DMS 273 (cell line): ENCODE results near the gene UBE2C.
A peak's percentile ranks its signal among the peaks of the same experiment; 100 is the strongest.
"Not testable (repeated sequence)": the region's sequence is repeated elsewhere in the genome, so short reads cannot be mapped to it uniquely, and the experiment has no call there.

Source experiments
- DNase-seq: peaks from one replicate; lab custom pipeline; 2025; ENCODE audit not compliant: unreplicated experiment; lab: John Stamatoyannopoulos, UW

The UBE2C gene

DNA sequence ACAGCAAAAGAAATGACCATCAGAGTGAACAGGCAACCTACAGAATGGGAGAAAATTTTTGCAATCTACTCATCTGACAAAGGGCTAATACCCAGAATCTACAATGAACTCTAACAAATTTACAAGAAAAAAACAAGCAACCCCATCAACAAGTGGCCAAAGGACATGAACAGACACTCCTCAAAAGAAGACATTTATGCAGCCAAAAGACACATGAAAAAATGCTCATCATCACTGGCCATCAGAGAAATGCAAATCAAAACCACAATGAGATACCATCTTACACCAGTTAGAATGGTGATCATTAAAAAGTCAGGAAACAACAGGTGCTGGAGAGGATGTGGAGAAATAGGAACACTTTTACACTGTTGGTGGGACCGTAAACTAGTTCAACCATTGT lies 14.9 kb upstream of the UBE2C start:
- not testable (repeated sequence) for DNase-seq

DNA sequence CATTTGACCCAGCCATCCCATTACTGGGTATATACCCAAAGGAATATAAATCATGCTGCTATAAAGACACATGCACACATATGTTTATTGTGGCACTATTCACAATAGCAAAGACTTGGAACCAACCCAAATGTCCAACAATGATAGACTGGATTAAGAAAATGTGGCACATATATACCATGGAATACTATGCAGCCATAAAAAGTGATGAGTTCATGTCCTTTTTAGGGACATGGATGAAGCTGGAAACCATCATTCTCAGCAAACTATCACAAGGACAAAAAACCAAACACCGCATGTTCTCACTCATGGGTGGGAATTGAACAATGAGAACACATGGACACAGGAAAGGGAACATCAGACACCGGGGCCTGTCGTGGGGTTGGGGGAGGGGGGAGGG lies 14.5 kb upstream of the UBE2C start:
- DNase-seq: not testable (repeated sequence)

DNA sequence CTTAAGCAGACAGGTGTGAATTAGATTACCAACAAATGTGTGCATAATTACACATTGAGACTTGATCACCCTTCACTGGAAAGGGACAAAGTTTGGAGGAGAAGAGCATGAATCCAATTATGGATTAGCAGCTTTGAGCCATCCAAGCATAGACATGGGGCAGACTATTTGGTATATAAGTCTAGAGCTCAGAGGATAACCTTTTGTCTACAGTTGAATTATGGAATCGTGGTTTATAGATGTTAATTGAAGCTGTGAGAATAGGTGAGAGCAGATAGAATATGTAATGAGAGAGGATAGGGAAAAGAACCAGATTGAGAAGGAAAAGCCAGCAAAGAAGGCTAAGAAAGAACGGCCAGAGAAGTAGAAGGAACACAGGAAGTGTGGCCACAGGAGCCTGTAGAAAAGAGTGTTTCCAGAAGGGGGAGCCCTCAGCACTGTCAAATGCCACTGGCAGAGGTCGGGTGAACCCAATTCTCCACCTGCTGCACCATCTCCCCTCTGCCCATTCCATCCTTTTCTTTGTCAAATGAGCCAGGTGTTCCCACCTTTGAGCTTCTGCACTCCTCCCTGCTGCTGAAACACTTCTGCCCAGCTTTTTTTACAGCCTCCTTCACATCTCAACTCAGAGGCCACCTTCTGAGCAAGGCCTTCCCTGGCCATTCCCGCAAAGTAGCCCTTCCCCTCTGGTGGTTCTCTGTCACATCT lies 13.4 kb upstream of the UBE2C start:
- DNase-seq: peak; percentile 81

DNA sequence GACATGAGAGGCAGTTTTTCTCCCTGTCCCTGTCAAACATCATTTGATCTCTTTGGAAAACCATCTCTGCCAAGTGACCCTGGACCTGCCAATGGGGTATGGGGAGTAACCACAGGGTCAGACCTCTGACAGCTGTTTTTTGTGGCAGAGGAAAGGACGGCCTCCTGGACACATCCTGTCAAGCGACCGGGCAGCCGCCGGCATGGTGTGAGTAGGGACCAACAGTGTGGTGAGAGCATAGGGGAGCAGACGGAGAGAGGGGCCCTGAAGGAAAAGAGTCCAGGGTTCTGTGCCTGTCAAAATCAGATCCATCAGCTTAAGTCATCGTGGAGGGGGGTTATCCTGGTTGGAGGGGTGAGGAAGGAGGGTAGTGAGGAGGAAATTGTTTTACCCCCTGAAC lies 10.6 kb upstream of the UBE2C start:
- no peak for DNase-seq

DNA sequence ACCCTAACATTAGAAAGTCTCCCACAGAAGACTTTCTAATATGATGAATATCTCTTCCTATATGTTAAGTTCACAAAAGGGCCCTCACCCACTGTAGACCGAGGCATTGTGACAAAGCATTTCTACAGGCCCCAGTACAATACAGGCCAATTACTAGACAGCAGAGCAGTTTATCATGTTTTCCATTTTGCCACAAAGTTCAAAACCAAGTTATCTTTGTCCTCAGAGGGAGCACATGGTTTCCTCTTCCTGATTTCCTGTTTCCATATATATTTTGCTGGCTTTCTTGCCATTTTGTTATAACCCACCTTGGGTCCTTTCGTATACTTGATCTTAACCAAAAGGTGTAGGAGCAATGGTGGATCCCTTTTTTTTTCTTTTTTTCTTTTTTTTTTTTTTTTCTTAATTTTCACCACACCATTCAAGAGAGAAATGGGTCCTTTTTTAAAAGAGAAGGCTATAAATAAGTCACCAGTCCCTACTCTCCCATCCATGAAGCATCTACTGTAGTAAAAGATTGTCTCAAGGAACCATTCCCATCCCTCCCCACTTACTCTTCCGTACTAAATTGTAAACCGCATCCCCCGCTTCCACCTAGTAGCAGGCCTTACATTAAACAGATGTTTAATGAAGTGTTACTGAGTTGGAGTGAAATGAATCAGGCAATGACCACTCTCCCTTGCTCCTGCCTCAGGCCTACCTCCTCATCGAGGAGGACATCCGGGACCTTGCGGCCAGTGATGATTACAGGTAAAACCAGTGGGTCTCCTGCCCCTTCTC lies 2.1 kb upstream of the UBE2C start:
- DNase-seq: no peak

DNA sequence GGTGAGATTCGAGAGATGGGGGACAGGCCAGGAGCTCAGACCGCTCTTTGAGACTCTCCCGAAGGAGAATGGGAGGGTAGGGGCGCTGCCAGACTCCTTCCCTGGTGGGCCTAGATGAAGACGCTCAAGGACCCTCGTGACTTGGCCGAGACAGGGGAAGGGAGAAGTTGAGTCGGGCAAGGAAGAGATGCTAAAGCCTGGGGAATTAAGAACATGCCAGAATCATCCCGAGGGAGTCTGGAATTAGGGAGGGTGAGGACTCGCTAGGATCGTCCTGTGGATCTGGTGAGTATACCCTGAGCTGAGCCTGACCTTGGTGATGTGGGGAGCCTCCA lies 529 bp downstream of the UBE2C start:
- DNase-seq: no peak

DNA sequence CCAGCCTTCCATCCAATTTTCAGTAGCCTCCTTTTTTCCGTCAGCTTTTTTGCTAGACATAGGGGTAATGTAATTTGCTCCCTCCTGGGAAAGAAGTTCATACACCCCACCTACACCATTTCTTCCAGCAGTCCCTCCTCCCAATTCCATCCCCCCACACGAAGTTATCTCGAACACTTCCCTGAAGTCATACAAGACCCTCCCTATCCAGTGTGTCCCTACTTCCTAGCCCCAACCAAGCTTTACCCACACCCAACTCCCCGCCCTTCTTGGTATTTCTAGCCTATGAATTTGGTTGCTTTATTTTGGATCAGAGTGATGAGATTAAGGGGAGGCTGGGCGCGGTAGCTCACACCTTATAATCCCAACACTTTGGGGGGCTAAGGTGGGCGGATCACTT lies 1.0 kb downstream of the UBE2C start:
- no peak for DNase-seq

DNA sequence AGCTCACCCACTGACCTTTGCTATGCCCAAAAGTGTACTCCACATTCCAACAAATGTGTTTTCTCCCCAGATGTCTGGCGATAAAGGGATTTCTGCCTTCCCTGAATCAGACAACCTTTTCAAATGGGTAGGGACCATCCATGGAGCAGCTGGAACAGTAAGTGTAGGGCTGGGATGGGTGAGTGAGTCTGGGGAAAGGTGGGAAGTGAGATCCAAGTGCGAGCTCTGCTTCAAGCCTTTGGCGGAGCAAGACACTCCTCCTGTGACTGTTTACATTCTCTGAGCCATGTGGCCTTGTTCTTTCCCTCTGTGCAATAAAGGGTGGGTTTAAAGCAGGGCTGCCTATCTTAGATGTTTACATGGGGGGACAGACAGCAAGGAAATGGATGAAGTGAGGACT lies 1.9 kb downstream of the UBE2C start:
- DNase-seq: no peak

DNA sequence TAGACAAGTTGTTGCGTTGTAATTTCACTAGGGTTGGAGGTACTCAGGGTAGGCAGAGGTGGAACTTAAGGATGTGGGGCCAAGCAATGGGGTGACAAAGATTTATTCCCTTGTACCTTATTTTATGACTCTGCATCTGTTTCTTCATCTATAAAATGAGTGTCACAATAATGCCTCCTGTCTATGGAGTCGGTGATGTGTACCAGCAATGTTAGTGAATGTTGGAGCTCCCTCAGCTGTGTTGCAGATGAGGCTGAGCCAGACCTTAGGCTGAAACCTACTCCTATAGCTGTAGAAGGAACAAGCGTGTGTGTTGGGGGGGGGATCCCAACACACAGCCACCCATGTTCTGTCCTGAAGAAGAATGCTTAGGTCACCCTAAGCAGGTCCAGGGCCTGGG lies 4.5 kb downstream of the UBE2C start:
- no peak for DNase-seq

DNA sequence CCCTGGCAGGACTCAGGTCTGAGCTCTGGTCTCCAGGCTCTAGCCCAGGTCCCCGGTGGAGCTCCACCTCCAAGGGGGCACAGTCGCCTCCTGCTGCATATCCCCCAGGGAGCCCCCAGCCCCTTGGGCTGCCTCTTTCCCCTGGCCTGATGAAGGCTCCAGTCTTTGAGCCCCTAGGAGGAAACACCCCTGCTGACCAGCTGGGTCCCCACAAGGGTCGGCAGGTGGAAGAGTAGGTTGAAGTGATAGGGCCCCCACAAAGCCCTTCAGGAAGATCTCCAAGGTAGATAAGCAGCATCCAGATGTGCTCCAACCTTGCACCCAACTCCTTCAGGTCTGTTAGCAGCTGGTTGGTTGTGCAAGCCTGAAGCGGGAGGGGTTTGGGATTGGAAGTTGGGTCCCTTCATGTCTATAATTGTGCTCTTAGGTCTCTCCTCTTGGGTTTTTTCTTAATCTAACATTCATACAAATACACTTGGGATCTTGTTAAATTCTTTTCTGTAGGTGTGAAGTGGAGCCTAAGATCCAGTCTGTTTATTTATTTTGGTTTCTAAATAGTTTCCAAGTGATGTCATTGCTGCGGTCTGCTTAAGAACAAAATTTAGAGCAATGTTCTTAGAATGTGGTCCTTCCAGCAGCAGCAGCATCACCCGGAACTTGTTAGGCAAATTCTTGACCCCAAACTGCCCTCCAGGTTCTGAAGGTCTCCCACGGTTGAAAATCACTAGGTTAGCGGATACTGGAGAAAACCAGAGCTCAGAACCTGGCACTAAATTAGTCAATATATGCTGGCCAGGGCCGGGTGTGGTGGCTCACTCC lies 5.1 kb downstream of the UBE2C start:
- peak; percentile 32 for DNase-seq

DNA sequence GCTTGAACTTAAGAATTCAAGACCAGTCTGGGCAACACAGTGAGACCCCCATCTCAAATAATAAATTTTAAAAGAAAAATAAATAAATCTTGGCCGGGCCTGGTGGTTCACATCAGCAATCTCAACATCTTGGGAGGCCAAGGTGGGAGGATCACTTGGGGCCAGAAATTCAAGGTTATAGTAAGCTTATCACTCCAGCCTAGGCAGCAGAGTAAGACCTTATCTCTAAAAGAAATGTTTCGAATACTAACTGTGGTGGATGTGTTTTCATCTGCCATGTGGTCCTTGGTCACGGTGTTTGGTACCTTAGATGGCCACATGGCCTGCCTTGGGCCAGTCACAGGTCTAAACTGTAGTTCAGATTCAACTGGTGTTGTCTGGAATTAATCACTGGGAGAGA lies 5.8 kb downstream of the UBE2C start:
- no peak for DNase-seq

DNA sequence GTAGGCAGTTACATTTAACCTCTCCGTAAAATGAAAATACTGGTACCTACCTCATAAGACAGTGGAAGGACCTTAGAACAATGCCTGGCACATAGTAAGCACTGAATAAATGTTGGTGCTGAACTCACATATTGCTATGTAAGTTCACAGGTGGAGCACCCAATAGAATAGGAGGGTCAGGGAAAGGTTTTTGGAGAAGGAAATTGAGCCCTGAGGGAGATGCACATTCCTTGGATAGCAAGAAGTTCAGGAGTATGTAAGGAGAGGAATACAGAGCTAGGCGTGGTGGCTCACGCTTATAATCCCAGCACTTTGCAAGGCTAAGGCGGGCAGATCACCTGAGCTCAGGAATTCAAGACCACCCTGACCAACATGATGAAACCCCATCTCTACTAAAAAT lies 7.0 kb downstream of the UBE2C start:
- DNase-seq: no peak

DNA sequence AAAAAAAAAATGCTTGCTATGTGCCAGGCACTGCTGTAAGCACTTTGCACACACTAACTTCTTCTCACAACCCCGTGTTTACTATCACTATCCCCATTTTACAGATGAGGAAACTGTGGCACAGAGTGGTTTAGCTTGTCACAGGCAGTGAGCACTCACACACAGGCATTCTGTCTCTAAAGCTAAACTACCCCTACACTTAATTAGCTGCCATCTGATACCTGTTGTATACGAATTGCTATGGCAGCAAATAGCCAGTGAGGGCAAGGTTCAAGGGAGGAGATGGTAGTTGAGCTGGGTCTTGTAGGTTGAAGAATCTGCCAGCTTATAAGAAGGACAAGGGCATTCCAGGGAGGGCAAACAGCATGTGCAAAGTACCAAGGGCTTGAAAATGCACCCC lies 9.5 kb downstream of the UBE2C start:
- peak; percentile 54 for DNase-seq

DNA sequence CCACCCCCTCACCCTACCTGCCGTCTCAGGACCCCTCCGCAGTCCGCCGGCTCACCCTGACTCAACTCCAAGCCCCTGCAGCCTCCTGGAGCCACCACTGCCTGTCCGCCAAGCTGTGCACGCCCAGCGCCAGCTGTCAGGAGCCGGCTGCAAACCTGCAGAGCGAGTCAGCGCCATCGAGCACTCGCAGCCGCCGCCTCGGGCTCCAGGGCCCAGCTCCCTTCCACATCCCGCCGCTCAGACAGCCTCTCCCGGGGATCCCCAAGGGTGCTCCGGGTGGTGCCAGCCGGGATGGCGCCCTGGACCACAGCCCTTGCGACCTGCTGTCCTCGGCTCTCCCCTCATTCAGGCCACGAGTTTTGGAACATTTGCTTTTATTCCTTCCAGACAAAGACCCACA lies 10.4 kb downstream of the UBE2C start:
- peak; percentile 91 for DNase-seq

DNA sequence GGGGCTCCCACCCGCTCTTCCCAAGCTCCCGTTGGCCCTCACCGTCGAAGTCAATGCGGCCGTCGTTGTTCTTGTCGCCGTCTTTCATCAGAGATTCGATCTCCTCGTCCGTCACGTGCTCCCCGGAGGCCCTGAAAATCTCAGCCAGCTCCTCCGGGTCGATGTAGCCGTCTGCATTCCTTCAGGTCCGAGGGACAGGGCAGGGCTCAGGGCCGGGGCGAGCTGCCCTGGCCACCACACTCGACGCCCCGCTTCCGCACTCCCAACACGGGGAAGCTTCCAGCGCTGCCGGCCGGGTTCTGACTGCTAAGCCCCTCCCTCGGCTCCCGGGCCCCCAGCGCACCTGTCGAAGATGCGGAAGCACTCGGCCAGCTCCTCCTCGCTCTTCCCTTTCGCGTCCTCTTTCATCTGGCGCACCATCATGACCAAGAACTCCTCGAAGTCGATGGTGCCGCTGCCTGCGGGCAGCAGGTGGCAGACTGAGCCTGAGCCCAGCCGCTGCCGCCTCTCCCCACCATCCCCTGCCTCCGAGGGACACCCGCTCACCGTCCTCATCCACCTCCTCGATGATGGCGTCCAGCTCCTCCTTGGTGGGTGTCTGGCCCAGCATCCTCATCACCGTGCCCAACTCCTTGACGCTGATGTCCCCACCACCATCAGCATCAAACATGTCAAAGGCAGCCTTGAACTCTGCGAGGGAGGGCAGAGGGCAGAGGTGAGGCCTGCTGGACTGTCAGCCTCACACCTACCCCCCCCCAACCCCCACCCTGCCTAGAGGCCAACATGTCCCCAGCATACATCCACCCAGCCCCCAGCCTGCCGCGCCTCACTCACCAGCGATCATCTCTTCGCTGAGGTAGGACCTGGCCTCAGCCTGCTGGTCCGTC lies 11.7 kb downstream of the UBE2C start:
- peak; percentile 49 for DNase-seq

DNA sequence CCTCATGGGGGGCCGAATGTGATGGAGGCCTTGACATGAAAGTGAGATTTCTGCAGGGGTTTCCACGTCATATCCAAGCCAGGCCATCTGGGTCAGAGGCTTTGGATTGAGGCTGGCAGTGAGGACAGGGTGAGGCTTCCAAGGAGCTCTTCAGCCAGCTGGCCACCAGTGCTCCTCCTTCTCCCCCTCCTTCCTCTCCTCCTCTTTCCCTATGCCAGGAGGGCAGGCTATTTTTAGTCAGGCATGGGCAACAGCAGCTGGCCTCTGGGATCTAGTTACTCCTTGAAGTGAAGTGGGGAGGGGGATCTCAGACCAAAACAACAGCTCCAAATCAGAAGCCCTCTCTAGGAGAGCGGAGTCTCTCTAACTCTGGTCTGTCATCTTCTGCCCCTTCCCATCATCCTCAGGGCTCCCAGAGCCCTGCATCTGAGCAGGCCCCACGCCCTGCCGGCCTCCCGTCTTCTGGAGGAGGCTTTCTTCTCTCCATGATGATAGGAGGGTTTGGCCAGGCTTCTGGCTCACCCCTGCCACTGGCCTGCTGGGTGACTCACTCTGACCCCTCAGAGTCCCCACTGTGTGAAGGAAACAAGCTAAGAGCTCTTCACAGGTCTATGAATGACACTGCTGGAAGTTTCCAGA lies 14.1 kb downstream of the UBE2C start:
- DNase-seq: peak; percentile 85

DNA sequence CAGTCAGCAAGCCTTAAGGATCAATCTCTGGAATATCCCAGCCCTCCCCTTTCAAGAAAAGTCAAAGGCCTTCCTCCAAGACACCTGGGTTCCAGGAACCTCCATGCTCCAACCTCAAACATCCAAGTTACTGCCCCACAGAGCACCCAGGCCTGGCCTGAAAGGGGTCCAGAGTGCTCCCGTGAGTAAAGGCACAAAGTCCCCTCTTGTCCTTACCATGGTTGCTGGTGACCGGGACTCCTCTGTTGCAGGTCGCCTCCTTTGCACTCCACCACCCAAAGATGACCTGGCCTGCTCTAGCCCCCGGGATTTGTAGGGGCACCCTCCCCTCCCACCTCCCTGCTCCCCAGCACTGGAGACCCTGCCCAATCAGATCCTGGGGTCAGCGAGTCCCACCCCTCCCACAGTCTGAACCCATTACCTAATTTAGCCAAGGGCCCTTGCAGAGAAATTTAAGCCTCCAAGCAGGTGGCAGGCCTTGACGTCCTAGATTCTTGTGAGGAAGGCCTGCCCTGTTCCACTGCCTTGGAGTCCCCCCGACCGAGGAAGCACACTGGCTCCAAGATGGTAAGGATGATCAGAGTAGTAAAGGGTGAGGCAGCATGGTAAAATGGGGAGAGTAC lies 14.7 kb downstream of the UBE2C start, which contains the start of gene TNNC2:
TNNC2 (minus strand) TSS at position 283 of the 623 bp plus-strand sequence; CDS start at position 219, 64 bp downstream.
- DNase-seq: no peak

DNA sequence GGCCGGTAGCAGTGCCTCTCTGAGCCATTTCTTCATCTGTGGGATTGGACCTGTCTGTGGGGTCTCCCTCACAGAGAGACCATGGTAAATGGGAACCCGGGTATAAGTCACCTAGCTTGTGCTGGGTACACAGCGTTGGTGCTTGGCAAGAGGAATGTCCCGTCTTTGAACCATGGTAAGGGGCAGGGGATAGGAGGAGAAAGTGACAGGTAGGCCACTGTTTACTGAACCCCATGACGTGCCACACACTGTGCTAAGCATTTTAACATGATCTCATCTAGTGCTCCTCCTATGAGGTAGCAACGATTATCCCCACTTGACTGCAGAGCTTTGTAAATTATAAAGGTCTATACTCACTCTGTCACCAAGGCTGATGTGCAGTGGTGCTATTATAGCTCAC lies 15.3 kb downstream of the UBE2C start:
- DNase-seq: no peak

DNA sequence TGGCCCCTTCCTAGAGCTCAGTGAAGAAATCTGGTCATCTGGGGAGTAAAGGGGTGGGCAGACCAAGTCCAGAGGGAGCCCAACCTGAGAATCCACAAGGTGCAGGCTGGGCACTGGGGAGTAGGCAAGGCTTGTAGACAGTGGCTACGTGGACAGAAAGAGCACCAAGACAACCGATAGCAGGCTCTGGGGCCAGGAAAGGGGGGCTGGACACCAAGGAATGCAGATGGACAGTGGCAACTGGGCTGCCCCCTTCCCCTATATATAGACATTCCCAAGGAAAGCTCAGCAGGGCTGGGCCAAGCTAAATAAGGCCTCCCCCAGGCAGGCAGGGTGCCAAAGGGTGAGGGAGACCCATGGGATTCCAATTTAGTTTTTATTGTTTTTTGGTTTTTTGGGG lies 16.1 kb downstream of the UBE2C start:
- DNase-seq: peak; percentile 47

DNA sequence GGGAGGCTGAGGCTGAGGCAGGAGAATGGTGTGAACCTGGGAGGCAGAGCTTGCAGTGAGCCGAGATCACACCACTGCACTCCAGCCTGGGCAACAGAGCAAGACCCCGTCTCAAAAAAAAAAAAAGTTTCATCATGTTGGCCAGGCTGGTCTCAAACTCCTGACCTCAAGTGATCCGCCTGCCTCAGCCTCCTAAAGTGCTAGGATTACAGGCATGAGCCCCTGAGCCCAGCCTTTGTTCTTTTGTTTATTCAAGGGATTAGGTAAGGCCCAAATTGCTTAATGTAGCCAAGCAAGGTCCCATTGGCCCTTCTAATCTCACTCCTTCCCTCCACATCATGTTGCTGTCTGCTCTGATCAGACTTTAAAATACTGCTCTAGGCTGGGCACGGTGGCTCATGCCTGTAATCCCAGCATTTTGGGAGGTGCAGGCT lies 17.2 kb downstream of the UBE2C start:
- DNase-seq: not testable (repeated sequence)
